H1 (cell line): ENCODE results near the gene GRID2. TPM values are rescaled to one million over a fixed set of nuclear protein-coding genes. Genes with fewer than 3 reads are reported as not detected.

Experiments used
- CTCF ChIA-PET: fragments of 300-600 bp; sonication (Branson Sonifier 250); formaldehyde crosslinking; loops from one replicate; lab custom pipeline; 2021; ENCODE audit not compliant: partially characterized antibody; lab: Charles Lee
- POLR2A ChIA-PET: fragments of 300-600 bp; sonication (Branson Sonifier 250); formaldehyde crosslinking; loops from one replicate; lab custom pipeline; 2021; ENCODE audit warnings: inconsistent platforms; ENCODE audit not compliant: partially characterized antibody; lab: Charles Lee
- DNase-seq, 2 experiments: peaks; one replicate each; pipeline versions ENCODE4 v3.0.0 to v3.0.0-alpha.2; 2010 to 2022; ENCODE audit warnings: low spot score in 2 of 2, low read depth in 1 of 2, mixed read lengths in 1 of 2
- FAIRE-seq: peaks from 2 replicates; lab custom pipeline; 2011; peaks lifted over from hg19 to GRCh38; lab: Jason Lieb, UNC
- H2AFZ ChIP-seq: 2 replicates; pipeline ENCODE4 v1.8.1; 2012; ENCODE audit warnings: low read length, inconsistent platforms
- H2AK5ac ChIP-seq: 2 replicates; pipeline ENCODE4 v1.6.1; 2013; ENCODE audit warnings: low read depth, low read length
- H2BK120ac ChIP-seq: replicated peaks from 2 replicates; pipeline ENCODE3; 2013; ENCODE audit warnings: low read depth, low read length, inconsistent platforms
- H2BK12ac ChIP-seq: 2 replicates; pipeline ENCODE4 v1.6.1; 2013; ENCODE audit warnings: low read depth, low read length
- H2BK15ac ChIP-seq: 2 replicates; pipeline ENCODE4 v1.6.1; 2013; ENCODE audit warnings: low read length
- H2BK20ac ChIP-seq: 2 replicates; pipeline ENCODE4 v1.6.1; 2013; ENCODE audit warnings: low read length
- H2BK5ac ChIP-seq: 2 replicates; pipeline ENCODE4 v1.6.1; 2013; ENCODE audit warnings: low read depth, low read length
- H3K14ac ChIP-seq: 2 replicates; pipeline ENCODE4 v1.6.1; 2013; ENCODE audit warnings: inconsistent platforms; ENCODE audit not compliant: insufficient read length
- H3K18ac ChIP-seq: 2 replicates; pipeline ENCODE4 v1.6.1; 2013; ENCODE audit warnings: low read length; ENCODE audit errors: extremely low read depth
- H3K23ac ChIP-seq: 2 replicates; pipeline ENCODE4 v1.6.1; 2013; ENCODE audit warnings: inconsistent platforms; ENCODE audit not compliant: insufficient read length
- H3K23me2 ChIP-seq: 2 replicates; pipeline ENCODE4 v1.6.1; 2013; ENCODE audit warnings: low read depth, low read length
- H3K27ac ChIP-seq: 2 replicates; pipeline ENCODE4 v1.6.1; 2011; ENCODE audit warnings: low read depth, low read length, inconsistent platforms
- H3K27me3 ChIP-seq, 4 experiments: replicated peaks in 1 of 4; 1 replicate in 1 of 4; 2 replicates in 3 of 4; pipeline versions ENCODE4 v1.6.1 to v1.8.1; 2011 to 2013; ENCODE audit warnings: low read length in 3 of 4, mild to moderate bottlenecking in 3 of 4, inconsistent platforms in 2 of 4, mixed read lengths in 2 of 4, moderate library complexity in 1 of 4; ENCODE audit not compliant: control insufficient read depth in 3 of 4, insufficient read depth in 3 of 4; ENCODE audit errors: extremely low read depth in 1 of 4
- H3K36me3 ChIP-seq, 4 experiments: 2 replicates each; pipeline versions ENCODE4 v1.6.1 to v1.8.1; 2011 to 2013; ENCODE audit warnings: mild to moderate bottlenecking in 4 of 4, low read length in 3 of 4, moderate library complexity in 2 of 4, control low read depth in 1 of 4, inconsistent platforms in 1 of 4; ENCODE audit not compliant: insufficient read depth in 4 of 4, control insufficient read depth in 2 of 4
- H3K4ac ChIP-seq: replicated peaks from 2 replicates; pipeline ENCODE3; 2013; ENCODE audit warnings: low read length, low read depth, mixed read lengths, inconsistent platforms; ENCODE audit not compliant: insufficient read length
- H3K4me1 ChIP-seq, 4 experiments: replicated peaks in 1 of 4; 1 replicate in 1 of 4; 2 replicates in 3 of 4; pipeline versions ENCODE4 v1.6.1 to v1.8.1; 2011 to 2013; ENCODE audit warnings: low read length in 3 of 4, inconsistent platforms in 2 of 4, mixed read lengths in 1 of 4; ENCODE audit not compliant: insufficient read depth in 4 of 4, control insufficient read depth in 3 of 4
- H3K4me2 ChIP-seq, 2 experiments: 2 replicates each; pipeline versions ENCODE4 v1.6.1 to v1.8.1; 2011 to 2013; ENCODE audit warnings: low read depth in 2 of 2, low read length in 2 of 2, control low read depth in 1 of 2, inconsistent platforms in 1 of 2, mild to moderate bottlenecking in 1 of 2; ENCODE audit not compliant: insufficient read depth in 1 of 2
- H3K4me3 ChIP-seq, 4 experiments: fragments of 200-600, 300-600 bp in 1 of 4; sonication (generic), shearing (Covaris generic), sonication (Bioruptor Twin) in 1 of 4; 2 replicates each; pipeline versions ENCODE4 v1.5.1 to v1.8.1; 2011 to 2016; ENCODE audit warnings: low read length in 4 of 4, low read depth in 3 of 4, control low read depth in 2 of 4, inconsistent platforms in 2 of 4, mild to moderate bottlenecking in 2 of 4, mixed read lengths in 1 of 4, moderate library complexity in 1 of 4; ENCODE audit not compliant: insufficient read depth in 2 of 4; ENCODE audit errors: extremely low read depth in 1 of 4
- H3K56ac ChIP-seq: replicated peaks from 2 replicates; pipeline ENCODE3; 2013; ENCODE audit warnings: low read depth, mild to moderate bottlenecking, mixed read lengths, low read length, inconsistent platforms; ENCODE audit not compliant: insufficient read length
- H3K79me1 ChIP-seq: 2 replicates; pipeline ENCODE4 v1.6.1; 2013; ENCODE audit warnings: low read depth, low read length, control low read depth
- H3K79me2 ChIP-seq, 2 experiments: 2 replicates each; pipeline versions ENCODE4 v1.6.1 to v1.8.1; 2012 to 2013; ENCODE audit warnings: low read length in 2 of 2, mild to moderate bottlenecking in 2 of 2, inconsistent platforms in 1 of 2; ENCODE audit not compliant: insufficient read depth in 2 of 2, control insufficient read depth in 1 of 2
- H3K9ac ChIP-seq, 4 experiments: replicated peaks in 1 of 4; 1 replicate in 1 of 4; 2 replicates in 3 of 4; pipeline versions ENCODE4 v1.6.1 to v1.8.1; 2011 to 2013; ENCODE audit warnings: low read depth in 3 of 4, low read length in 3 of 4, control low read depth in 2 of 4, mild to moderate bottlenecking in 2 of 4, moderate library complexity in 2 of 4, inconsistent platforms in 1 of 4; ENCODE audit errors: extremely low read depth in 1 of 4
- H3K9me3 ChIP-seq, 2 experiments: 2 replicates each; pipeline versions ENCODE4 v1.6.1 to v1.8.1; 2012 to 2013; ENCODE audit warnings: mild to moderate bottlenecking in 2 of 2, moderate library complexity in 2 of 2, control low read depth in 1 of 2, inconsistent platforms in 1 of 2, low read depth in 1 of 2, low read length in 1 of 2, mixed read lengths in 1 of 2; ENCODE audit not compliant: insufficient read depth in 2 of 2
- H4K20me1 ChIP-seq, 2 experiments: replicated peaks in 1 of 2; 2 replicates each; pipeline versions ENCODE3 to v1.8.1; 2011 to 2013; ENCODE audit warnings: inconsistent platforms in 2 of 2, low read length in 2 of 2, mild to moderate bottlenecking in 1 of 2; ENCODE audit not compliant: insufficient read depth in 2 of 2, control insufficient read depth in 1 of 2
- H4K5ac ChIP-seq: 2 replicates; pipeline ENCODE4 v1.6.1; 2013; ENCODE audit warnings: low read length, low read depth, mixed read lengths, inconsistent platforms; ENCODE audit not compliant: insufficient read length
- H4K8ac ChIP-seq: 2 replicates; pipeline ENCODE4 v1.8.0; 2013; ENCODE audit warnings: mild to moderate bottlenecking, moderate library complexity, low read length, inconsistent platforms; ENCODE audit not compliant: insufficient read depth; ENCODE audit errors: extremely low read depth
- H4K91ac ChIP-seq: replicated peaks from 2 replicates; pipeline ENCODE3; 2013; ENCODE audit warnings: low read length, mixed read lengths, inconsistent platforms; ENCODE audit not compliant: insufficient read length
- WGBS, 2 experiments: shearing (Covaris generic) in 1 of 2; methylation state at CpG; one replicate each; pipeline versions ENCODE4 v1.1.6 to v1.1.7; 2013 to 2015; ENCODE audit warnings: low lambda C conversion rate in 2 of 2, mixed read lengths in 2 of 2, inconsistent platforms in 1 of 2, low coverage in 1 of 2, missing lambda C conversion rate in 1 of 2; ENCODE audit not compliant: insufficient replicate concordance in 2 of 2, insufficient coverage in 1 of 2, insufficient read length in 1 of 2; ENCODE audit errors: extremely low coverage in 1 of 2, missing lambda C conversion rate in 1 of 2; 5-methylcytosine and 5-hydroxymethylcytosine counted together
- polyA plus RNA-seq, 7 experiments: library from polyadenylated mRNA; depleted of rRNA in 3 of 7; stranded (reverse) in 5 of 7; unstranded in 2 of 7; fragments of >200 nt in 5 of 7; fragments of 200-250 nt in 2 of 7; gene quantifications; 1 replicate in 5 of 7; 2 replicates in 1 of 7; 4 replicates in 1 of 7; pipeline versions ENCODE4 v1.2.1 to v1.2.3, GENCODE V29; 2011 to 2013; ENCODE audit warnings: missing spikeins in 2 of 7, mixed read lengths in 2 of 7
- total RNA-seq: library from RNA; stranded (reverse); fragmentation: NEBNext Ultra II Directional; extraction: Animal tissue kit (Norgen Biotek cat#: 25700); gene quantifications from 2 replicates; pipeline ENCODE4 v1.2.1, GENCODE V29; 2021

The GRID2 gene
- total and polyA plus RNA-seq, 2 of the 8 experiments (the other 6 are each of a cell fraction or from before 2014, with no cell fraction given): 31.1 to 81.9 TPM

GRCh38 chr4:92305878-92306520, 2.2 kb downstream of the GRID2 start:
- H4K5ac ChIP-seq: peak overlapping the region; percentile 63
- H3K23ac ChIP-seq: no peak overlapping the region
- no peaks in the 10 kb centered on the region for H4K20me1 ChIP-seq
- H3K4me1 ChIP-seq: peaks cover 0 to 5% (median 4%) of the 10 kb centered on the region in 4 experiments; a peak in 5 of 7 replicates
- 1% methylated on average over 15 of the region's 15 CpGs; no CpG with 5 or more reads in 1 of the 2 experiments for WGBS, 2 experiments
- peak overlapping the region; percentile 56; the same call in 1 of the 2 replicates for H2AFZ ChIP-seq
- CTCF ChIA-PET: interaction anchor here (0.6 to 2.9 kb wide), 2 partner anchors 12 to 104 kb away, joined by 3 to 8 read pairs; no protein-coding TSS in a partner anchor
- H2BK120ac ChIP-seq: peak overlapping the region; percentile 63
- H3K79me2 ChIP-seq: peaks cover 0 to 63% of the 10 kb centered on the region in 2 experiments; a peak in 2 of 4 replicates
- no peak overlapping the region for H3K14ac ChIP-seq
- H3K79me1 ChIP-seq: no peaks in the 10 kb centered on the region
- peak overlapping the region; percentile 45; the same call in 1 of the 2 replicates for H2BK12ac ChIP-seq
- peak overlapping the region; percentile 46; the same call in 1 of the 2 replicates for H2BK5ac ChIP-seq
- peak overlapping the region; percentile 13 for H3K56ac ChIP-seq
- peak overlapping the region; percentile 74 to 79 (median 78) for H3K4me3 ChIP-seq
- peak overlapping the region; percentile 73 for H3K4ac ChIP-seq
- H4K91ac ChIP-seq: no peak overlapping the region
- peak overlapping the region; percentile 43 for H3K18ac ChIP-seq
- peak overlapping the region; percentile 28; the same call in 1 of the 2 replicates for H2BK20ac ChIP-seq
- H2AK5ac ChIP-seq: no peak overlapping the region
- no peaks in the 10 kb centered on the region for H3K9me3 ChIP-seq
- FAIRE-seq (no peak), DNase-seq (peak in 1 of 2 experiments; percentile 63)
- H3K23me2 ChIP-seq: peaks cover 14% of the 10 kb centered on the region
- POLR2A ChIA-PET: interaction anchor here (0.7 to 4.8 kb wide), 10 partner anchors 10 to 140 kb away, joined by 3 to 36 read pairs (median 10); no protein-coding TSS in a partner anchor
- H2BK15ac ChIP-seq: no peak overlapping the region
- peak overlapping the region; percentile 41; the same call in 1 of the 2 replicates for H3K27ac ChIP-seq
- no peaks in the 10 kb centered on the region for H3K27me3 ChIP-seq
- peak overlapping the region; percentile 97 to 98 for H3K4me2 ChIP-seq
- no peaks in the 10 kb centered on the region for H3K36me3 ChIP-seq
- H4K8ac ChIP-seq: no peak overlapping the region; the same call in 1 of the 2 replicates
- H3K9ac ChIP-seq: peak overlapping the region in 3 of 4 experiments; percentile 6 to 55 (median 27); a peak in 5 of 7 replicates
